Measurements from ENCODE around the gene VAV3.

Gene VAV3

DNA sequence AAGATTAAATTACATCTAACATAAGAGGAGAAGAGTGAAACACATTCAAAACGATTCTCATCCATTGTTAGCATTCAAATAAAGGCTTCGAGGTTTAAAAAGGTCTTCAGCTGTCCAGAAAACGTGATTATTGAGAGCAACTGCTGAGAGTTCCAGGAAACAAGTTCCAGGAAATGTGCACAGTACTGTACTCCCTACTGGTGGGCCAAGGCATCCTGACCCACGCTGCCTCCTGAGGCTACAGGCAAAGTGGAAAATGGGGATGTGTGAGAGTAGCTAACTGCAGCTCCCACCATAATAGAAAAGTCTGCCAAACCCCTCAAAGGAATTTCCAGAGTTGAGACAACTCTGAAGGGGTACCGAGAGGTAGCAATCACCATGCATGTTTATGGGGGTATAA lies 2.0 kb downstream of the VAV3 start:
- H3K9me3 Mint-ChIP-seq = no peaks in the 10 kb centered on the region
- intact Hi-C loops (cut with micrococcal nuclease) = loop anchor here (5.0 to 10.0 kb wide), 2 partner anchors 162 to 181 kb away; no protein-coding TSS in a partner anchor
- peak overlapping the region; percentile 83 for H3K4me3 Mint-ChIP-seq
- no peaks in the 10 kb centered on the region for H3K27me3 Mint-ChIP-seq
- H3K4me1 Mint-ChIP-seq (ENCODE audit: low read depth) = peaks cover 36% of the 10 kb centered on the region
- H3K36me3 Mint-ChIP-seq (ENCODE audit: low read depth) = peaks cover 17% of the 10 kb centered on the region
- H3K27ac Mint-ChIP-seq = peak overlapping the region; percentile 88

- Mint-ChIP-seq H3K4me1 (ENCODE audit: low read depth) (peaks cover 51% of the 10 kb centered on the region), H3K27me3 (no peaks in the 10 kb centered on the region), H3K36me3 (ENCODE audit: low read depth) (no peaks in the 10 kb centered on the region), H3K4me3 (no peak overlapping the region), H3K9me3 (no peaks in the 10 kb centered on the region), H3K27ac (no peak overlapping the region)
- intact Hi-C loops (cut with micrococcal nuclease) = no loop called here
These were observed 10.1 kb downstream of the VAV3 start for GRCh38 chr1:107954719-107955415.

DNA sequence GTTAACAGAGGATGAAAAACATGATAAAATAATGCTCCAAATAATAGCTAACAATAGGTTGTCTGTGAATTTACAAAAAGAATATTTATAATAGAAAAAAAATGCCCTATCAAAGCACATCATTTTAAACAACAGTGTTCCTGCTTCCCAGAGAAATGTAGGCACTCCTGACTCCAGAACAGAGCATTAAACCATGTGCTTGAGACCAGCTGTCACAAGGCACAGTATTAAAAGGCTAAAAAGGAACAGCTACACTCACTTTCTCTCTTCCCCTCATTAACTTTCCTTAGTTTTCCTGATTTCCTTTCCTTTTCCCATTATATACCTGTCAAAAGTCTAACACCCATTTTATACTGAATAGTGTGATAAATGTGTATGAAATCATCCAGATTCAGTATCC lies 10.9 kb downstream of the VAV3 start:
- no peaks in the 10 kb centered on the region for H3K27me3 Mint-ChIP-seq
- peaks cover 51% of the 10 kb centered on the region for H3K4me1 Mint-ChIP-seq (ENCODE audit: low read depth)
- H3K27ac Mint-ChIP-seq = no peak overlapping the region
- no peaks in the 10 kb centered on the region for H3K9me3 Mint-ChIP-seq
- H3K4me3 Mint-ChIP-seq = no peak overlapping the region
- no peaks in the 10 kb centered on the region for H3K36me3 Mint-ChIP-seq (ENCODE audit: low read depth)
- intact Hi-C loops (cut with micrococcal nuclease) = no loop called here

DNA sequence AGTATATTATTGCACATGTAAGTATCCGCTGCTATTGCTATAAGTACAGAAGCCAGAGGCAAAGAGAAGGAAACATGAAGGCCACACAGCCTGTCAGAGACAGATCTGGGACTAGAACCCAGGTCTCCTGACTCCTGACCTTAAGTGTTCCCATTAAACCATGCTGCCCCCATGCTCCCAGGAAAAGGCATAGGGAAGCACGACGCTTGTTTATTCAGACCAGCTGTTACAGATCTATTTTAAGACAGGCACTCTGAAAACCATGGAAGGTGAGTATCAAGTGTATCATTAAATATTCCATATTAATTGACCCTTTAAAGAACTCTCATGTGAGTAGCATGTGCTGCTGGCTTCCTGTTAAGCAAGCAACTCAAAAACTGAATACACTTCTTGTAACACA lies 11.4 kb downstream of the VAV3 start:
- Mint-ChIP-seq H3K4me1 (ENCODE audit: low read depth) (peaks cover 51% of the 10 kb centered on the region), H3K4me3 (no peak overlapping the region), H3K27me3 (no peaks in the 10 kb centered on the region), H3K9me3 (no peaks in the 10 kb centered on the region), H3K27ac (no peak overlapping the region), H3K36me3 (ENCODE audit: low read depth) (no peaks in the 10 kb centered on the region)
- intact Hi-C loops (cut with micrococcal nuclease) = no loop called here

- Mint-ChIP-seq H3K27me3 (no peaks in the 10 kb centered on the region), H3K4me1 (ENCODE audit: low read depth) (peaks cover 51% of the 10 kb centered on the region), H3K27ac (no peak overlapping the region), H3K9me3 (no peaks in the 10 kb centered on the region), H3K36me3 (ENCODE audit: low read depth) (no peaks in the 10 kb centered on the region), H3K4me3 (no peak overlapping the region)
- intact Hi-C loops (cut with micrococcal nuclease) = no loop called here
These were observed 12.0 kb downstream of the VAV3 start for GRCh38 chr1:107952989-107953388.

- Mint-ChIP-seq H3K4me3 (no peak overlapping the region), H3K36me3 (ENCODE audit: low read depth) (no peaks in the 10 kb centered on the region), H3K9me3 (no peaks in the 10 kb centered on the region), H3K27ac (no peak overlapping the region), H3K4me1 (ENCODE audit: low read depth) (peaks cover 51% of the 10 kb centered on the region), H3K27me3 (no peaks in the 10 kb centered on the region)
- intact Hi-C loops (cut with micrococcal nuclease) = no loop called here
These were observed 14.5 kb downstream of the VAV3 start for GRCh38 chr1:107950464-107950863.

DNA sequence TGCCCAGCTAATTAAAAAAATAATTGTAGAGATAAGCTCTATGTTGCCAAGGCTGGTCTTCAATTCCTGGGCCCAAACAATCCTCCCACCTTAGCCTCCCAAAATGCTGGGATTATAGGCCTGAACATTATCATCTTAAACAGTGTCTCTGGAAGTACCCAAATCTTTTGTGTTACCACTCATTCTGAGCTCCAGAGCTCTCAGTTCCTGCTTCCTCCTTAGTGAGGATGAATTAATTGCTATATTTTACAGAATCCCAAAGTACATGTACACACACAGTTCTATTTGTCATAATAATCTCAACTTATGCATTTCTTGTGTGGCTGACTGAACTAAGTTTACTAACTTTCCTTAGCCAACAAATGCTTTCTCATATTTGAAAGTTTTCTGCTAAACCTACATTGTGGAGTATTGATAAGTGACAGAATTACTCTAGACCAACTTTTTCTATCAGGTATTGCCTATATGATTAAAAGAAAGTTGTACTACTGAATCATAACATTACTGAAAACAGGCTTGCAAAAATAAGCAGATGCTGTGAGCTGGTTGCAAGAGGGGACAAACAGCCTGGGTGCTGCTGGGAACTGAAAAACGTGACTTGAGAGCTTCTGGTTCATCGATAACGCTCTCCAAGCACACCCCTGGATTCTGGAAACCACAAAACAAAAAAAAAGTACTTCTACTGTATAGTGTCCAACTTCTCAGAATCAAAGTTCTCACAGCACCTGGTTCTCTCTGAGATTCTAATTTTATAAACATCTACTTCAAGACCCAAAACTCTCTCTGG lies 15.3 kb downstream of the VAV3 start:
- intact Hi-C loops (cut with micrococcal nuclease) = no loop called here
- no peaks in the 10 kb centered on the region for H3K9me3 Mint-ChIP-seq
- peaks cover 51% of the 10 kb centered on the region for H3K4me1 Mint-ChIP-seq (ENCODE audit: low read depth)
- H3K36me3 Mint-ChIP-seq (ENCODE audit: low read depth) = no peaks in the 10 kb centered on the region
- no peak overlapping the region for H3K4me3 Mint-ChIP-seq
- no peak overlapping the region for H3K27ac Mint-ChIP-seq
- no peaks in the 10 kb centered on the region for H3K27me3 Mint-ChIP-seq

- Mint-ChIP-seq H3K27ac (no peak overlapping the region), H3K4me1 (ENCODE audit: low read depth) (peaks cover 48% of the 10 kb centered on the region), H3K4me3 (no peak overlapping the region), H3K36me3 (ENCODE audit: low read depth) (no peaks in the 10 kb centered on the region), H3K9me3 (no peaks in the 10 kb centered on the region), H3K27me3 (no peaks in the 10 kb centered on the region)
- intact Hi-C loops (cut with micrococcal nuclease) = no loop called here
These were observed 18.2 kb downstream of the VAV3 start for GRCh38 chr1:107946794-107947193.

- no peaks in the 10 kb centered on the region for H3K27me3 Mint-ChIP-seq
- no peak overlapping the region for H3K4me3 Mint-ChIP-seq
- H3K36me3 Mint-ChIP-seq (ENCODE audit: low read depth) = no peaks in the 10 kb centered on the region
- H3K9me3 Mint-ChIP-seq = no peaks in the 10 kb centered on the region
- H3K4me1 Mint-ChIP-seq (ENCODE audit: low read depth) = peaks cover 53% of the 10 kb centered on the region
- intact Hi-C loops (cut with micrococcal nuclease) = no loop called here
- H3K27ac Mint-ChIP-seq = no peak overlapping the region
These were observed 21.3 kb downstream of the VAV3 start for GRCh38 chr1:107943694-107944093.

DNA sequence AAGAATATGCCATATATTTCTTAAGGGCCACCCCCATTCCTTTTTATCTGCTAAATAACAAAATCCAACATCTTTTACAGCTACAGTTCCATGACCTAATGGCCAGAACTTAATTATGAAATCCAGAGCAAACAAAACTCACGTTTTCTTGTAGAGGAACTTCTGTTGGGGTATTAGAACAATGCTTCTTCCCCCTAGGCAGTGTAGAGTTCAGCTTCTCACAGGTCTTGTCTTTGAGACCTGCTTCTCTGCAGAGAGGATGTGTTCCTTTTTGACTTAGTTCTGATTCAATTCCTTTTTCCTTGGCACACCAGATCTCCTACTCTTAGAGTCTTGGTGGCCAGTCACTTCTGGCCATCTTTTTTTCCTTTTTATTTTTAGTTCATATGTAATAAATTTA lies 22.2 kb downstream of the VAV3 start:
- no peaks in the 10 kb centered on the region for H3K36me3 Mint-ChIP-seq (ENCODE audit: low read depth)
- intact Hi-C loops (cut with micrococcal nuclease) = no loop called here
- H3K9me3 Mint-ChIP-seq = no peaks in the 10 kb centered on the region
- H3K27ac Mint-ChIP-seq = peak overlapping the region; percentile 80
- H3K27me3 Mint-ChIP-seq = no peaks in the 10 kb centered on the region
- no peak overlapping the region for H3K4me3 Mint-ChIP-seq
- H3K4me1 Mint-ChIP-seq (ENCODE audit: low read depth) = peaks cover 62% of the 10 kb centered on the region

- H3K27ac Mint-ChIP-seq = peak overlapping the region; percentile 80
- intact Hi-C loops (cut with micrococcal nuclease) = no loop called here
- H3K4me1 Mint-ChIP-seq (ENCODE audit: low read depth) = peaks cover 73% of the 10 kb centered on the region
- no peaks in the 10 kb centered on the region for H3K9me3 Mint-ChIP-seq
- H3K4me3 Mint-ChIP-seq = peak overlapping the region; percentile 35
- no peaks in the 10 kb centered on the region for H3K27me3 Mint-ChIP-seq
- H3K36me3 Mint-ChIP-seq (ENCODE audit: low read depth) = no peaks in the 10 kb centered on the region
These were observed 23.4 kb downstream of the VAV3 start for GRCh38 chr1:107941531-107941930.

- H3K27me3 Mint-ChIP-seq = no peaks in the 10 kb centered on the region
- H3K9me3 Mint-ChIP-seq = no peaks in the 10 kb centered on the region
- H3K4me1 Mint-ChIP-seq (ENCODE audit: low read depth) = peaks cover 75% of the 10 kb centered on the region
- H3K27ac Mint-ChIP-seq = peak overlapping the region; percentile 80
- peak overlapping the region; percentile 33 for H3K4me3 Mint-ChIP-seq
- intact Hi-C loops (cut with micrococcal nuclease) = no loop called here
- no peaks in the 10 kb centered on the region for H3K36me3 Mint-ChIP-seq (ENCODE audit: low read depth)
These were observed 23.9 kb downstream of the VAV3 start for GRCh38 chr1:107941123-107941522.

- H3K4me3 Mint-ChIP-seq = no peak overlapping the region
- intact Hi-C loops (cut with micrococcal nuclease) = no loop called here
- H3K27ac Mint-ChIP-seq = peak overlapping the region; percentile 80
- no peaks in the 10 kb centered on the region for H3K27me3 Mint-ChIP-seq
- no peaks in the 10 kb centered on the region for H3K9me3 Mint-ChIP-seq
- H3K36me3 Mint-ChIP-seq (ENCODE audit: low read depth) = no peaks in the 10 kb centered on the region
- peaks cover 78% of the 10 kb centered on the region for H3K4me1 Mint-ChIP-seq (ENCODE audit: low read depth)
These were observed 24.3 kb downstream of the VAV3 start for GRCh38 chr1:107940701-107941100.

DNA sequence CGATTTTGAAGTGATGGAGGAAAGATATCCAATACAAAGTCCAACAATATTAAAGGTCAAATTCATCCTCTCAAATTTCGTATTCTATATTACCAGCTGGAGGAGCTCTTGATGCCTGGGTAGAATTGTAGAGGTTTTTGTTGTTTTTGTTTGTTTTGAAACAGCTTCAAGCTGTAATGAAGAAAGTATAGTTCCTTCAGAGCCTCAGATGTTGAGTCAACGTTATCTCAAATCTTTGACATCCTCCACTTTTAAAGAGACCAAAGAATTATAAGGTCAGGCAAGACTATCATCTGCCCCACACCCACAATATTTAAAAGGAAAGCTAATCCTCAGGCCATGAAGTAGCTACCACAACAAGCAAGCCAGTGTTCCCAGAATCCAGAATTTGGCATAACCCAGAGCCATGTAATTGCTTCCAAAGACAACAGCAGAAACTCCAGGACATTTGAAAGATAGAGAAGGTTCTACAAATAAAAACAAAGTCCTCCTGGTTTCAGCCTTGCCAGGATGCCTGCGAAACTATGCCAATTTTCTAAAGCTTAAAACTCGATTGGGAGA lies 24.9 kb downstream of the VAV3 start:
- Mint-ChIP-seq H3K9me3 (no peaks in the 10 kb centered on the region), H3K36me3 (ENCODE audit: low read depth) (no peaks in the 10 kb centered on the region), H3K27ac (peak overlapping the region; percentile 80), H3K4me3 (no peak overlapping the region), H3K27me3 (no peaks in the 10 kb centered on the region), H3K4me1 (ENCODE audit: low read depth) (peaks cover 84% of the 10 kb centered on the region)
- intact Hi-C loops (cut with micrococcal nuclease) = no loop called here
